HG03045 (cell line): ENCODE results near the gene GPC4.
"Not testable (repeated sequence)": the region's sequence is repeated elsewhere in the genome, so short reads cannot be mapped to it uniquely, and the experiment has no call there.

Experiments used
- ATAC-seq: cut with Tn5 transposase; IDR thresholded peaks from one replicate; pipeline ENCODE4 v1.9.1; 2021; ENCODE audit warnings: mild to moderate bottlenecking, moderate library complexity; ENCODE audit not compliant: unreplicated experiment

GPC4 gene

GRCh38 chrX:133369065-133369464 is 46.2 kb downstream of the GPC4 start:
- ATAC-seq: no peak

DNA sequence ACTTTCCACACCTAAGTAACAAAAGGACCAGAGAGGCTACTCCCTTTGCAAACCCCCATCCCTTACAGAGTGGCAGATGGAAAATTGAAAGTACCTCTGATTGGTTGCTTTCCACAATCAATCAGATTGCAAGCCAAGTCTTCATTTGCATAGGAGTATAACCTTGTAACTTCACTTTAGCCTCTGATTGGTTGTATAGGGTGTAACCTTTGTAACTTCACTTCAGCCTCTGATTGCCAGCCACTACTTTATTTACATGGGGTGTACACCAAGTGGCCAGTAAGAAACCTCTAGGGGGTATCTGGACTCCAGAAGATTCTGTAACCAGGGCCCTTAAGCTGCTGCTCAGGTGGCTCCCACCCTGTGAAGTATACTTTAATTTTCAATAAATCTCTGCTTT is 48.6 kb downstream of the GPC4 start:
- no peak for ATAC-seq

GRCh38 chrX:133365871-133366611 is 49.2 kb downstream of the GPC4 start:
- no peak for ATAC-seq

DNA sequence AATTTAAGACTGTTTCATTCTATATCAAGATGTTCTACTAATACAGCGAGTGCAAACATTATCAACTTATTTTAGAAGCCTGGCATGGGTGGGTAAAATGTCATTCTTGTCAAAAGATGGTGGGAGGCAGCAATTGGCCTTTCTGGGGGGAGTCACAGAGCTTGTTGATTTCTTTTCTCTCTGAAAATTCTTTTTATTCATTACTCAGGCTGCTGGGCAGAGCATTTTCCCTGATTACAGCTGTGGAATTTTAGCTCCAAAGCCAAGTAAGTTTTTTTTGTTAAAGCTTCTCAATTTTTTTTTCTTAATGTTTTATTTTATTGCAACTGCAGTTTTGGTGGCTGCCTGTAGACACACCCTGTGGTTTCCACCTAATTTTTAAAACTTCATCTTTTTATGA is 50.4 kb downstream of the GPC4 start:
- ATAC-seq: no peak

DNA sequence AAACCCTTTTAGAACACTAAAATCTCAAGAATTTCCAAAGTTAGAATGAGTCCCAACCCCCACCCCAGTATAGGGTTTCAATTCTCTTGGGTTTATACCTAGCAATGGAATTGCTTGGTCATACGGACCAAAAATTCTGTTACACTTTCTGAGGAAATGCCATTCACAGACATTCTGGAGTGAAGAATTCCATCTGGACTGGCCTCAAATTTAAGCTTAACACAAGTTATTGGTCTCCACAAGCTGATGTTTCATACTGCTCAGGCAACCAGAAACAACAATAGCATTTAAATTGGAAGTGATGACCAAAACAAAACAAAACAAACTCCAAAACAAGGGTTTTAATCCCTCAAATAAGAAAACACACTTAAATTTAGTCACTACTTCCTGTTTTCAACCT is 51.1 kb downstream of the GPC4 start:
- no peak for ATAC-seq

GRCh38 chrX:133362538-133362937 is 52.8 kb downstream of the GPC4 start:
- ATAC-seq: no peak

- no peak for ATAC-seq
Measured at GRCh38 chrX:133359466-133359865, 55.8 kb downstream of the GPC4 start.

DNA sequence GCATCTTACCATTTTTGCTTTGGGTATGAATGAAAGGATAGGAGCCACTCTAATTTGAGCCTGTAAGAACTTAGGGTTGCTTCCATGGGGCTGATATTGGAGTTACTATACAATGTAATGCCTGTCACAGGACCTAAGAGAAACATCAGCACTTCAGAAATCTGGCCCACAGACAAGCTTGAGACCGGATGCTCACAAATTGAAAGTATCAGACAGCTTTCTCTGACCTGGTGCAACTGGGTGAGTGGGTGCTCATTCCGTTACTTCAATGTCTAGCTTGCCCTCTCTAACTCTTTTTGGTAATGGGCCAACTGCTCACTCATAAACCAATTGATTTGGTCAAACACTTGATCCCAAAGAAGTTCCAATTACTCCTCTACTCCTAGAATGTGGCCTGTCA is 62.1 kb downstream of the GPC4 start:
- ATAC-seq: no peak

- ATAC-seq: no peak
Measured at GRCh38 chrX:133350751-133351150, 64.5 kb downstream of the GPC4 start.

DNA sequence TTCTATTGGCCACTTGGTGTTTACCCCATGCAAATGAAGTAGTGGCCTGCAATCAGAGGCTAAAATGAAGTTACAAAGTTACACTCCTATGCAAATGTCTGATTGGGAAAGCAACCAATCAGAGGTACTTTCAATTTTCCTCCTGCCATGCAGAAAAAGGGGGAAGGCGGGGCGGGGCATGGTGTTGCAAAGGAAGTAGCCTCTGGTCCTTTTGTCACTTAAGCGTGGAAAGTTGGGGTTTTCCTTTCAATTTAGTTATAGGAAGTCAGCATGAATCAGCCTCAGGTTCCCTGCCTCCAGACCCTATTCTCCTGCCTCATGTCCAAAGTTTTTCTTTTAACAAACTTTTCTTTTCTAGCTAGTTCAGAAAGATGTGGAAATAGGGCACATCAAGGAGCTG is 69.3 kb downstream of the GPC4 start:
- ATAC-seq: no peak

- ATAC-seq: no peak
Measured at GRCh38 chrX:133339566-133339965, 75.7 kb downstream of the GPC4 start.

- no peak for ATAC-seq
Measured at GRCh38 chrX:133337250-133337649, 78.0 kb downstream of the GPC4 start.

- no peak for ATAC-seq
Measured at GRCh38 chrX:133335027-133335426, 80.3 kb downstream of the GPC4 start.

DNA sequence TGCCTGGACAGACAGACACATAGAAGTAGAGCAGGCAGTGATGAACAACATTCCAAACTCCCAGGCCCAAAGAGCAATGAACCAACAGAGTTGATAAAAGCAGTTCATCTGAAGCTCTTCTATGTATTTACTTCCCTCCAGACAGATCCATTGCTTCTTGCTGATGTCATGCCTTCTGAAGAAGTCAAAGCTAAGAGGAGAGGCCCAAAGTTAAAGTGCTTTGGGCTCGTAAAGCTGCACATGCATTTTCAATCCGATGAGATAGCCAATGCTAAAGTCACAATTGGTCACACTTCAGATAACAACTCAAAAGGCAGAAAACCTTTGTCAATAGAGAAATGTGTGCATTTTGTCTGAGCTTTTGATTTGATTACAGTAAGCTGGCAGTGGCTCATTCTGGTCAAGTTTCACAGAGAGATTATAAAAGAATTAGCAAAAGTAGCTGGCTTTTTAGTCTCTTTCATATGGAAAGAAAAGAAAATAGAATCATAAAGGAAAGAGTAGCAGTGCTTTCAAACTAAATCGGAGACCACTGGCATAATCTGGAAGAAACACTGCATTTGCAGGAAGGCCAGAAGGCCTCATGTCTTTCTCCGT is 82.0 kb downstream of the GPC4 start:
- no peak for ATAC-seq

GRCh38 chrX:133332737-133333136 is 82.6 kb downstream of the GPC4 start:
- no peak for ATAC-seq

DNA sequence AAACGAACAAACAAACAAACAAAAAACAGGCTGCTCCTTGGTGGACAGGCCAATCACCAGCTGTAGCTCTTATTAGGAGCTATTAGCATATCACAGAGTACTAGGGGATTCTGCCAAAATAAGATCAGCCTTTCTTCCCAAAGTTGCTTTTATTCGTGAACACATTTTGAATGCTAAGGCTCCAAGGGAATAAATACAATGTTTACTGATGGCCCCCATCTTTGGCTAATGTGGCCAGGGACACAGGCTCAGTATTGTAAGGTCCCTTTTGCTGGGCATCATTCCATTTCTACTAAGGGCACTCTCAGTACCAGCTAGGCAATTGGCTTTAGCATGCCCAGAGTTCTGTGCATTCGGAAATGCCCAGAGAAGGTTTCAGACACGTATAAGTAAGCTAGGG is 84.3 kb downstream of the GPC4 start:
- ATAC-seq: no peak

DNA sequence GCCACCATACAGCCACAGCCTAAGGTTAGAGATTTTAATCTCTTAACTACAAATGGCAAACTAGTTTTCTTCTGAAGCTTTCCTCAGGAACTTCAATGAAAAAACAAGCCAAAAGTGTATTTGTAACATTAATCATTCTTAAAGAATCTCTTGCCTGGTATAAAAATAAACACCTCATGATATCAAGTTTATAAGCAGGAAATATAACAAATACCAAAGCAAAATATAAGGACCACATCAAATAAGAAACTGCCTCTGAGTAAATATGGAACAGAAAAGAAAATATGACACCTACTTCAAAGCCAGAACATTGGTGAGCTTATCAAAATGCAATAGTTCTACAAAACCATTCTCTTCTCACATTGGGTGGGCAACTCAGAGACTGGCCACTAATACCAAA is 89.9 kb downstream of the GPC4 start:
- ATAC-seq: no peak

- ATAC-seq: no peak
Measured at GRCh38 chrX:133323431-133323830, 91.9 kb downstream of the GPC4 start.

DNA sequence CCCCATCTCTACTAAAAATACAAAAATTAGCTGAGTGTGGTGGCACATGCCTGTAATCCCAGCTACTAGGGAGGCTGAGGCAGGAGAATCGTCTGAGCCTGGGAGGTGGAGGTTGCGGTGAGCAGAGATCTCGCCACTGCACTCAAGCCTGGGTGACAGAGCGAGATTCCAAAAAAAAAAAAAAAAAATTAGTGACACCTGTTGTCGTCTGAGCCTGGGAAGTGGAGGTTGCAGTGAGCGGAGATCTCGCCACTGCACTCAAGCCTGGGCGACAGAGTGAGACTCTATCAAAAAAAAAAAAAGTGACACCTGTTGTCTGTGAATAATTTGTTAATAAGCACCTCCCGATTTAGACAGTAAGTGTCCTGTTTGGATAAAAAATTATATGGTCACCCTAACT is 93.0 kb downstream of the GPC4 start:
- ATAC-seq: not testable (repeated sequence)

DNA sequence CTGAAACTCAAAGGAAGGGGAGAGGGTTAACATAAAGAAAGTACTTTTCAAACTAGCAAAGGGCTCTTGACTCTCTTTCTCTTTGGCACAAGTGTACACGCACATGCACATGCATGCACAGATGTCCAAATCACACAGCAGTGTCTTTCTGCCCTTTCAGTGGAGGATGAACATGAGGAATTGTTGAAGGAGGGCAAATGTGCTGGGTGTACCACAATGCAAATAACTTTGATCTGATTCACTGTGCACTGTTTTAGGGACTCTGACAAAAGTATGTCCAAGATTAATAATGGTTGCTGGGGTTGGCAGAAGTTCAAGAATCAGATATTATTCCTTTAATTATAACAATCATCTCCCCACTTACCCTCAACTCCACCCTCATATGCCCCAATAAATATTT is 93.8 kb downstream of the GPC4 start:
- ATAC-seq: no peak

GRCh38 chrX:133314281-133314680 is 101.0 kb downstream of the GPC4 start:
- ATAC-seq: no peak

DNA sequence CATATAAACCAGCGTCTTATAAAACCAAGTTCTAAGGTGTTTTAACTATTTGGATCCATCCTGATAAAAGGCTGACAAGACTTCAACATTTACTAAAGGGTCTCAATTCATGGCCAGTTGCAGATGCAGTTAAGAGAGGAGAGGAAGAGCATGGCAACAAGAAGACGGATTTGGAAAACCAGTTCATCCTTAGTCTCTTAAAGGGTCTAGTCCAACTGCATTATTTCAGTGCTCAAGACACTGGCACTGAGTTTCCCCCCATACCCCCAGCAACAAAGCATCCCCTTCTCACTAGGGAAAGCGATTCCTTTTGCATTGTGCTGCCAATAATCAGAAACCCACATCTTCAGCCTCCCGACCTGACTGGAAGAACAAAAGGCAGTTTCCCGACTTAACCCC is 106.8 kb downstream of the GPC4 start:
- no peak for ATAC-seq
